Measurements from ENCODE around the gene ZNF420. TPM values are rescaled to one million over a fixed set of nuclear protein-coding genes. Genes with fewer than 3 reads are reported as not detected.

The ZNF420 gene
- total RNA-seq (12.9 and 14.8 TPM in 2 replicates), polyA plus RNA-seq (4.9 and 6.0 TPM in 2 replicates)

DNA sequence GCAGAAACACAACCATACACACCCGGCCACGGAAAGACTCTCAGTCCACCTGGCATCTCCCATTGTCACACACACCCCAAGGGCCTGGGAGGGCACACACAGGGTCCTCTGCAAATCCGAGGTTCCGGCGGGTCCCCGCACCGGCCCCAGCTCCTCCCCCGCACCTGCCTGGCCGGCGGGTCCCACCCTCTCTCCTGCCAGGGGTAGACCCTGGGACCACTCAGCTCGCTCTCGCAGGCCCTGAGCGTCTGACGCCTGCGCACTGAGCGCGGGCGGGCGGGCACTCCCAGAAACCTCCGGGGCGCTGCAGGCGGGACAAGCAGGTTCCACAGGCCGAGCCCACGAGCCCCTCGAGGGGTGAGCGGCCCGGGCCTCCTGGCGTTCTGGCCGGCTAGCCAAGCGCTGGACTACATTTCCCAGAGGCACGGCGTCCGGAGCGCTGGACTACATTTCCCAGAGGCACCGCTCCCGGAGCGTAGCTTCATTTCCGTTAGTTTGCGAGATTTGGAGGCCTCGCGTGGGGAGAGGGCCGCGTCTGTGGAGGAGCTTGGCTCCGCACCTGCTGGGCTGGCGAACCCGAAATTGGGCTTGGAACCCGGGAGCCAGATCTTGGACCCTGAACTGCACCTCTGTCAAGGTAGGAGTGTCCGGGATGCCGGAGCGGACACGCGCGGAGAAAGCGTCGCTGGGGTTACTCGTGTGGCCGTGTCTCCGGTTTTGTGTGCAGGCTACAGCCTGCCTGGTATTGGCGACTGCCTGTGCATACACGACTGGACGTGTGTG is at the start of gene ZNF420:
TSS of gene ZNF420 (plus strand) at position 500 of the 783 bp plus-strand sequence. CDS start 10,686 bp downstream, outside the sequence.
- H3K36me3 ChIP-seq (replicated peaks; ENCODE audit: insufficient read depth, low read depth): no peaks in the 10 kb centered on the region
- H3K27ac ChIP-seq: peak within 1 kb of the TSS; percentile 77
- H4K20me1 ChIP-seq (ENCODE audit: insufficient read depth, poor library complexity, severe bottlenecking): no peaks in the 10 kb centered on the region
- peak; percentile 96 for DNase-seq (ENCODE audit: low spot score)
- H3K4me1 ChIP-seq (ENCODE audit: insufficient read depth): peaks cover 6% of the 10 kb centered on the region
- H3K4me3 ChIP-seq: peak within 1 kb of the TSS; percentile 65
- H3K9me2 ChIP-seq (replicated peaks; ENCODE audit: insufficient read depth): no peaks in the 10 kb centered on the region
- H3K79me2 ChIP-seq: peaks cover 45% of the 10 kb centered on the region
- peaks cover 11% of the 10 kb centered on the region for H3K9me3 ChIP-seq (ENCODE audit: low read depth)
- no peak for TF ChIP-seq EZH2phosphoT487 (IDR thresholded peaks at IDR 0.05; ENCODE audit: low read depth, severe bottlenecking, unreplicated experiment)
- TF ChIP-seq, protein P1, sequence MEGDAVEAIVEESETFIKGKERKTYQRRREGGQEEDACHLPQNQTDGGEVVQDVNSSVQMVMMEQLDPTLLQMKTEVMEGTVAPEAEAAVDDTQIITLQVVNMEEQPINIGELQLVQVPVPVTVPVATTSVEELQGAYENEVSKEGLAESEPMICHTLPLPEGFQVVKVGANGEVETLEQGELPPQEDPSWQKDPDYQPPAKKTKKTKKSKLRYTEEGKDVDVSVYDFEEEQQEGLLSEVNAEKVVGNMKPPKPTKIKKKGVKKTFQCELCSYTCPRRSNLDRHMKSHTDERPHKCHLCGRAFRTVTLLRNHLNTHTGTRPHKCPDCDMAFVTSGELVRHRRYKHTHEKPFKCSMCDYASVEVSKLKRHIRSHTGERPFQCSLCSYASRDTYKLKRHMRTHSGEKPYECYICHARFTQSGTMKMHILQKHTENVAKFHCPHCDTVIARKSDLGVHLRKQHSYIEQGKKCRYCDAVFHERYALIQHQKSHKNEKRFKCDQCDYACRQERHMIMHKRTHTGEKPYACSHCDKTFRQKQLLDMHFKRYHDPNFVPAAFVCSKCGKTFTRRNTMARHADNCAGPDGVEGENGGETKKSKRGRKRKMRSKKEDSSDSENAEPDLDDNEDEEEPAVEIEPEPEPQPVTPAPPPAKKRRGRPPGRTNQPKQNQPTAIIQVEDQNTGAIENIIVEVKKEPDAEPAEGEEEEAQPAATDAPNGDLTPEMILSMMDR (IDR thresholded peaks at IDR 0.05; ENCODE audit: poor library complexity): no peak
- no peak for TF ChIP-seq EZH2 (IDR thresholded peaks at IDR 0.05; ENCODE audit: borderline replicate concordance)
- H3K4me2 ChIP-seq: peak within 1 kb of the TSS; percentile 95
- 2% methylated on average over 58 of the region's 61 CpGs for WGBS (ENCODE audit: low lambda C conversion rate, missing lambda C conversion rate)
- no peaks in the 10 kb centered on the region for H3K27me3 ChIP-seq
- peak within 1 kb of the TSS; percentile 73 for H2AFZ ChIP-seq

DNA sequence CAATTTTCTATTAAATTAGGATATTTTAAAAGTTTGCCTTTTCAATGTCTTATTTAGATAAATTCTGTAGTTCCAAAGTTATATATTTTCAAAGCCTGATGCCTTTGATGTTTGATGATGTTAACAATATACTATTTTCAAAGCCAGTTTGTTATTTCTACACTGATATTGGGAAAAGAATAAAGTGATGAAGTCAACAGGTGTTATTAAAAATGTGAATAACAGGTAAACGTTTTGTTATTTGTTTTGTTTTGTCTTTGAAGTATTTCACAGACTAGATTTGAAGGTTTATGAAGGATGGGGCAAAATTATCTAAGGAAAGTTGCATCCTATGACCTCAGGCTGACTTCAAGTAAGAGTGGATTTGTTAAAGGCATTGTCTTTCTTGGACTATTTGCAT is 33.1 kb upstream of the ZNF420 start:
- H3K27me3 ChIP-seq: no peaks in the 10 kb centered on the region
- 10% methylated on average over 1 of the region's 1 CpG for WGBS (ENCODE audit: low lambda C conversion rate, missing lambda C conversion rate)
- H3K4me1 ChIP-seq (ENCODE audit: insufficient read depth): no peaks in the 10 kb centered on the region
- no peak overlapping the region for H3K27ac ChIP-seq
- DNase-seq (ENCODE audit: low spot score): no peak
- no peaks in the 10 kb centered on the region for H4K20me1 ChIP-seq (ENCODE audit: insufficient read depth, poor library complexity, severe bottlenecking)
- H3K79me2 ChIP-seq: no peaks in the 10 kb centered on the region
- no peaks in the 10 kb centered on the region for H3K9me3 ChIP-seq (ENCODE audit: low read depth)
- H3K4me3 ChIP-seq: no peak overlapping the region
- TF ChIP-seq EZH2 (IDR thresholded peaks at IDR 0.05; ENCODE audit: borderline replicate concordance) (no peak), EZH2phosphoT487 (IDR thresholded peaks at IDR 0.05; ENCODE audit: low read depth, severe bottlenecking, unreplicated experiment) (no peak)
- TF ChIP-seq, protein P1 (IDR thresholded peaks at IDR 0.05; ENCODE audit: poor library complexity): no peak
- H3K4me2 ChIP-seq: no peak overlapping the region
- no peak overlapping the region for H2AFZ ChIP-seq
- H3K9me2 ChIP-seq (replicated peaks; ENCODE audit: insufficient read depth): no peaks in the 10 kb centered on the region
- H3K36me3 ChIP-seq (replicated peaks; ENCODE audit: insufficient read depth, low read depth): no peaks in the 10 kb centered on the region

DNA sequence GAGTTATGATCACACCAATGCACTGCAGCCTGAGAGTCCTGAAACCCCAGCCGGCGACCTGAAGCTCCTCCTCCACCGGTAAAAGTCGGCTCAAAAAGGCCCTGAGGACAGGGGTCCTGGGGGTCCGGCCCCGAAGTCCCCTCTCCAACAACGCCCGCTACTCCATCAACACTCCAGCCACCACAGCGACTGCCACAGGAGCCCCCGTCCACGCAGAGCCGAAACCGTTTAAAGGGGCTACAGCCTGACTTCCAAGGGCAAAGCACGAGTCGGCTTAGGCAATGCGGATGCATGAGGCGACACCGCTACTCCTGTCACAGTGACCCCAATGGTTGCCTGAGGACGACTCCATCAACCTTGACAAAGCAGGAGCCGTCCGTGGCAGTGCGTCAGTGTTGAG is 22.9 kb upstream of the ZNF420 start:
- H3K9me2 ChIP-seq (replicated peaks; ENCODE audit: insufficient read depth): no peaks in the 10 kb centered on the region
- no peaks in the 10 kb centered on the region for H3K36me3 ChIP-seq (replicated peaks; ENCODE audit: insufficient read depth, low read depth)
- H4K20me1 ChIP-seq (ENCODE audit: insufficient read depth, poor library complexity, severe bottlenecking): no peaks in the 10 kb centered on the region
- DNase-seq (ENCODE audit: low spot score): no peak
- WGBS (ENCODE audit: low lambda C conversion rate, missing lambda C conversion rate): 89% methylated on average over 22 of the region's 22 CpGs
- H3K79me2 ChIP-seq: no peaks in the 10 kb centered on the region
- no peaks in the 10 kb centered on the region for H3K4me1 ChIP-seq (ENCODE audit: insufficient read depth)
- H3K27me3 ChIP-seq: no peaks in the 10 kb centered on the region
- no peaks in the 10 kb centered on the region for H3K9me3 ChIP-seq (ENCODE audit: low read depth)
- no peak overlapping the region for H3K4me3 ChIP-seq
- no peak for TF ChIP-seq EZH2phosphoT487 (IDR thresholded peaks at IDR 0.05; ENCODE audit: low read depth, severe bottlenecking, unreplicated experiment)
- TF ChIP-seq, protein P1 (IDR thresholded peaks at IDR 0.05; ENCODE audit: poor library complexity): no peak
- no peak for TF ChIP-seq EZH2 (IDR thresholded peaks at IDR 0.05; ENCODE audit: borderline replicate concordance)
- no peak overlapping the region for H2AFZ ChIP-seq
- no peak overlapping the region for H3K4me2 ChIP-seq
- no peak overlapping the region for H3K27ac ChIP-seq
